SIG-M5 (cell line): ENCODE measurements around the gene KCNIP4.

Experiments used
- DNase-seq: peaks from one replicate; lab custom pipeline; 2025; lab: John Stamatoyannopoulos, UW

The KCNIP4 gene

DNA sequence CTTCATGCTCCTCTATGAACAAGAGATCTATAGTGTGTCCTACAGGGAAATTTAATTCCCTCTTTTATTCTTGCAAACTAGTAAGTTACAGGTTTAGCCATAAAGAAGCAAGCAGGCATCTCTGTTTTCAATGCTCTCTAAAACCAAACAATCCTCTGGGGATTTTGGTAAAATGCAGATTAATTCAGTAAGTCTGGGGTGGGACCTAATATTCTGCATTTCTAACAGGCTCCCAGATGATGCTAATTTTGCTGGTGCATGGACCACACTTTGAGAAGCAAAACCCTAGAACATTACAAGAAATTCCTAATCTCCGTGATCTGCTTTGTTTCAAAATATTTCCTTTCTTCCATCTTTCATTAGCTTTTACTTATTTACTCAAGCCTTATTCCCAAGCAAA lies 903.5 kb downstream of the KCNIP4 start:
- DNase-seq, result no peak

GRCh38 chr4:21041708-21042107 lies 906.9 kb downstream of the KCNIP4 start:
- no peak for DNase-seq

DNA sequence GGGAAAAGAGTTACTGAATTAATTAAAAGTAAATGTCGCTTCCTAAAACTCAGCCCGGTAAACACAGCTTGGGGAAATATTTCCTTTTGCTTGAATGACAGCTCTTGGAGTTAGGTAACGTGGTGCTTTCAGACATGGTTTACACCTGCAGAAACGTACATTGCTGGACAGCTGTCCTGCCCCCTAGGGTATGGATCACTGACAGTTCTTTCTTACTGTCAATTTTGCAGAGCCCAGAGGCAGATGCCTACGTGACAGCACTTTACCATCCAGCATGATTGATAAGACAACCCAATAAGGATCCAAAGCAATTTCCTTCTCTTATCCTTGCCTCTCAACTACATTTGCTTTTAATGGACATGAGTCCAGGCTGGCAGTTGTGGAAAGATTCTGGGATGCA lies 913.8 kb downstream of the KCNIP4 start:
- no peak for DNase-seq

GRCh38 chr4:21032089-21032645 lies 916.4 kb downstream of the KCNIP4 start:
- no peak for DNase-seq

DNA sequence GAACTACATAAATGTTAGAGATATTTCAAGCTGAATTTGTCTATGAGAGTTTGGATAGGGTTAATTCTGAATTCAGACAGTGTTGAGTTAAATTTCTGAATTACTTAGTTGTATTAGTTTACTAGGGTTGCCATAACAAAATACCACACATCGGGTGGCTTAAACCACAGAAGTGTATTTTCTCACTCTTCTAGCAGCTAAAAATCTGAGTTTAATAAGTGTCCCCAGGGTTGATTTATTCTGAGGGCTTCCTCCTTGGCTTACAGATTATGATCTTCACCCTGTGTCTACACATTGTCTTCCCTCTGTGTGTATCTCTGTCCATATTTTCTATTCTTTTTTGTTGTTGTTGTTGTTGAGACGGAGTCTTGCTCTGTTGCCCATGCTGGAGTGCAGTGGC lies 929.8 kb downstream of the KCNIP4 start:
- no peak for DNase-seq

DNA sequence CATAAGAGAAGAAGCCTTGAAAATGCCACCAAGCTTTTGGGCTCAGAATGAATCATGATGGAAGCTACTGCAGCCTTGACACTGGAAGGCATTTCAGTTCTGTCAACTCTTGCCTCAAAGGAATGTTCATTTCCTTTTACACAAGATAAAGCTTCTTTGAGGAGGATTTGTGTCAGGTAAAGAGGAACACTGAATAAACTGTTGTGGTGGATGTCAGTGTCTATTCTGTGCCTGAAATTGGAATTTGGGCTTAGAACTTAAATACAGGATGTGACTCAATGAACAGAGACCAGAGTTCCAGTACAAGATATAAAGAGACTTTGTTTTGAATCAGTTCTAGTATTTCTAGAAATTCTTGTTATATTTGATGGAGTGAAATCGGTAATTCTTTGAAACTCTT lies 935.1 kb downstream of the KCNIP4 start:
- no peak for DNase-seq

DNA sequence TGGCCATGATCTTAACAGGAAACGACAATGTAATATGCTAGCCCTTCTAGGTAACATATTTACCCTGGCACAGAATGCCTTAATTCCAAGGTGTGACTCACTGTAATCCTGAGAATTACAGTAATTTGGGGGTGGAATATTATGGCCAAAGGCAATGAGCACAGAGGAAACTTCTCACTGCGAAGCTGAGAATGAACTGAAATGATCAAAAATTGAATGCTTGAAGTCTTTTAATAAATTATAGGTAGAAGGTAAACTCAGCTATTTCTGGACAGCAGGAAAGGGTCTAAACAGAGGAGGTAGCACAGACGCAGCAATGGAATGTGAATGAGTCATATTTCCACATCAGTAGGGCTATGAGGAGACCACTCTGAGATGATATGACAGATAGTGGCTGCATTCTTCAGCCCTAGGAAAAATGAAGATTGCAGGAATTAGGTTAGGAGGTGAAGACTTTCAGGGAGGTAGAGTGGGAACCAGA lies 935.7 kb downstream of the KCNIP4 start:
- no peak for DNase-seq

DNA sequence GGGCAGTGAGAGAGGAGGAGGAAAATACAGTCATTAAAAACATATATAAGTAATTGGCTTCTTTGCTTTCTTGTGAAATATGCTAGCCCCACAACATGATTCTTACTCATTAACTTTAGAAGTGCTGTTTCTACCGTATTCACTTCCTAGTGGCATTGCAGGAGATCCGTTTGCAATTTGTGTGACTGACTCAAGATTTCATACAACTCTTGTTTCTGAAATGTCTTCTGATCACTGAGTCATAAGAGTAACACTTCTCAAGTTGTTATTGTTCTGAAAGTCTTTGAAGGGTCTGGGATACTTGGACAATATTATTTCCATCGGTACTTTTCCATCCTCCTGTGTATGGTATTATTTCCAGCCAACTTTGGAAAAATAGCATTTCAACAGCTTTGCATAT lies 937.5 kb downstream of the KCNIP4 start:
- no peak for DNase-seq

DNA sequence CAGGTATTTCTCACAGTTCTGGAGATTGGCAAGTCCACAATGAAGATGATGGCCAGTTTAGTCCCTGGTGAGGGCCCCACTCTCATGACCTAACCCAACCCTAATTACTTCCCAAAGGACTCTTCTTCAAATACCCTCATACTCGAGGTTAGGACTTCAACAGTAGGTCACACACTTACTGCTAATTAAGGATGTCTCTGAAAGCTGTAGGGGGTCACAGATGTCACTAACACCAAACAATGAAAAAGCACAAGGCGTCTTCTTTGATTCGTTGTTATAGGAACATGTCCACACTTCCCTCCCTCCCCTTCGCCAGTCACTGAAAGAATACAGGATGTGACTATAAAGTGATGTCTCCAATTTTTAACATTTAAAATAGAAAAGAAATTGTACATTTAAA lies 938.6 kb downstream of the KCNIP4 start:
- no peak for DNase-seq

DNA sequence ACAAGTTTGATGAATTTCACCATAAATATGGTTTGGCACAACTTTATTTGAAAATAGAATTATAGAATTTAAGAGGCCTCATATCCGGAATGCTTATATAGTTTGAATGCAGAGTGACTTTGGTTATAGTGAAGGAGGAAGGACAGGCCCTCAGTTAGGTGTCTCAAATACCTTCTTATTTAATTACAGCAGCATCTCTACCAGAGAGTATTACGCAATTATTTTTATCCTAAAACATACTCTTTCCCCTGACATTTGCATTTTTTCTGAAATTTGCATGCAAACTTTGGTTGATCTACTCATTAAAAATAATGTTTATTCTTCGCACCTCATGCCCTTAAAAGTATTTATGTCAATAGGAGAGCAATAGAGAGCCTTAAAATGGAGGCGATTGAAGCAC lies 942.9 kb downstream of the KCNIP4 start:
- DNase-seq, result no peak

DNA sequence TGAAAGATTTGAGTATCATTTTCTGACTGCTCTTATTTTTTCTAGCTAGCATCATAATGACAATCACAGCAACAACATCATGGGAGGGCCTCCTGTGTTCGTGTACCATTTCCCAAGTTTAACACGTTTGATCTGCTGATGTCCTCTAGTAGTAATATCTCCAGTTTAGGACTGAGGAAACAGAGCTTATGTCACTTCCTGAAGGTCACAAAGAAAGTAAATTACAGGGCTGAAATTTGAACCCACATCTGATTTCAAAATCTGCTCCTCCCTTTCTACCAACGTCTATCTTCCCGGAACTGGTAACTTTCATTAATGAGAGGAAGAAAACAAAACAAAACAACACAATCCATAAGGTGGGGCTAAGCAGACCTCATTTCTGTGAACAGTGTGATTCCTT lies 945.6 kb downstream of the KCNIP4 start:
- DNase-seq, result no peak

- DNase-seq, result no peak
Measured at GRCh38 chr4:21002286-21002685, 946.3 kb downstream of the KCNIP4 start.

DNA sequence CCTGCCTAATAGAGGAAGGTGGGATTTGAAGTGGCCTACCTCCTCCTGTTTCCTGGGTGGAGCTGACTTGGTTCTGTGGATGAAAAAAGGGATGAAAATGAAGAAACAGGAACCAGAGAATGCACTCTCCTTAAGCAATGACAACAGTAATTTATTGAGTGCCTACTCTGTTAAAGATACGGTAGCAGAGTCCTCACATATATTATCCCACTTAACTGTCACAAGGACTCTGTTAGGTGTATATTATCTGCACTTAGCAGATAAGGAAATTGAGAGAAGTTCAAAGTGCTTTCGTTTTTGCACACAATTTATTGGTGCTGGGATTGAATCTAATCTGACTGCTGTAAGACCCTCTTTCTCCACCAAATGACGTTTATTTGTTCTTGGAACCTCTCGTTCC lies 947.1 kb downstream of the KCNIP4 start:
- DNase-seq, result no peak

DNA sequence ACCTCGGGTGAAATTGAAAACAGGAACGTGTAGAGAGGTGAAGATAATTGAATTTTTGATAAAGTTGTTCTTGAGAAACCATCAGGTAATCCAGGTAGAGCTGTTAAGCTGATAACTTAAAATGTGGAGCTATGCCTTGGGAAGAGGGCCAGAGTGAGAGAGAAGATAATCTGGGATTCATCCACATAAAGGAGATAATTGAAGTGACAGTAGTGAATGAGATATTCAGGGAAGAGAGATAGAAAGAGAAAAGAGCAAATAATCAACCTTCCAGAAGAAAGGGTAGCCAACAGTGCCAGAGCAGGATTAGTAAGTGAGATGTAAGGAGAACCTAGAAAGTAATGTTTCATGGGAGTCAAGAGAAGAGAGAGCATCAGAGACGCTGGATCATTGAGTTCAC lies 950.7 kb downstream of the KCNIP4 start:
- no peak for DNase-seq

DNA sequence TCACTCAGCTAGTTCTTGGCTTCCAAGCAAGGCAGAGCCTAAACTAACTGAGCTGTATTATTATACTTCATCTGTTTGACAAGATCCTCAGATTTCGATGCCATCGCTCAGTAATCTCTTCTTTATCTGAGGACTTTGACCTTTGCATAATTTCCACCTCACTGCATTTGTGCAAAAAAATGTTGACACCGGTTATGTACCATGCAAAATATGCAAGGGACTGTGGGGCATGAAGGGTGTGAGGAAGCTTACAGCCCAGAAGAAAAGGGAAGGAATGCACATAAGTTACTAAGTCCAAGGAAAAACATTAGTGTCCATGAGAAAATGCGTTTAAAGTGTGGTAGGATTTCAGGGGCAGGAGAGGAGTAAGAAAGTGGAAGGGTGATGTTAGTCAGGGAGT lies 953.0 kb downstream of the KCNIP4 start:
- DNase-seq, result no peak

GRCh38 chr4:20995015-20995414 lies 953.6 kb downstream of the KCNIP4 start:
- no peak for DNase-seq

- no peak for DNase-seq
Measured at GRCh38 chr4:20992002-20992401, 956.6 kb downstream of the KCNIP4 start.

DNA sequence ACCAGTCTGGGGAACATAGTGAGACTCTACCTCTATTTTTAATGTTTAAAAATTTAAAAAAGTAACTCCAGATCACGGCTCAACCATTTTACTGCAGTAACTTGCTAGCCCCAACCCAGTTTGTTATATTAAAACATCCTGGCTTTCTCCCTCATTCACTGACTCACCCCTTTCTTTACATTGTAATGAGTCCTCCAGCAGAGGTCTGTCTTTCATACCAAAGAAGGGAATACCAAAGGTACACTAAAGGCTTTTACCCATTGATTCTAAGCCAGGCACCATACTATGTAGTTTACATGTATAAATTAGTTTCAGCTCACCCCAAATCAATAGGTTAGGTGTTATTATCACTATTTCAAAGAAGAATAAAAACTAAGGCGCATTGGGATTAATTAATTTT lies 961.4 kb downstream of the KCNIP4 start:
- DNase-seq, result no peak

DNA sequence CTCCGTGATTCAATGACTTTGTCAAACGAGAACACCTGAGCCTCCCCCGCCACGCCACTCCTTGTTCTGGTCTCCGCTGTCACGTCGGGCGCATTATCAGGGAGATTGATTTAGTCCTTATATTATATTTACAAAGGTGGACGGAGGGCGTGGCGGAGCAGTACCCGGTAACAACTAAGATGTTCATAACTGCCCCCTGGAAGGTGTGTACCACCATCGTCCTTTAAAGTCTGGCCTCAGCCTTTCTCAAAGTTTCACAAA lies 964.1 kb downstream of the KCNIP4 start:
- DNase-seq, result no peak

DNA sequence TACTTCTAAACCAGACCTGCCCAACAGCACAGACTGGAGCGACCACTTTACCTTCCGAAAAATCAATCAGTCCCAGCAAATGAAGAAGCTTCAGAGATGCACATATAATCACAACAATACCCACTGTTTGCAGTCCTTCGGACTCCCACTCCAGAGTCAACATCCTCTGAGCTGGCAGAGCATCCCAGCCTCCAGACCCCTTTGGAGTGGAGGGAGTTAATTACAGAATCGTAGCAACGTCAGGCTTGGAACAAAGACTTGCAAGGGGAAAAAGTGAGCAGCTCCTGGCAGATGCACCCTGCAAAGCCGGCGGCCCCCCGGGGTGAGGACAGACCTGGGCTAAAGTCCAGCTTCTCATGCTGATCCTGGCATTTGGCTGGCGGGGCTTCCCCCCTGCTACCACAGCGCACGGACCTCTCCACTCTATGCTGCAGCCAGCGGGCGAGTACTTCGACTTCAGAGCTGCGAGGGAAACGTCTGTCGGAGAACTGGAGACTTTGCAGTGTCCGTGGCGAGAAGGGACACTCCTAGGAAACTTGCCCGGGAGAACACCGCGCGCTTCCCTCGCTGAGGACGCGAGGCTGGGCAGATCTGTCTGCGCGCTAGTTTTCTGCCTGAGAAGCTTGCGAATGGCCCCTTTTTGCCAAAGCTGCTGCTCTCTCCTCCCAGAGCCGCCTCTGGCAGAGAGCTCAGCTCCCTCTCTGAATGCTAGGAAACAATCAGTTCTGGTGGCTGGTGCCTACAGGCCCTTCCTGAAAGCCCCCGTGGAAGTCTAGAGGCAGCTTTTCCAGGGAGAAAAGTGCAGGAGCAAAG lies 964.6 kb downstream of the KCNIP4 start:
- no peak for DNase-seq

- DNase-seq, result no peak
Measured at GRCh38 chr4:20982544-20982943, 966.0 kb downstream of the KCNIP4 start.

GRCh38 chr4:20960291-20960690 lies 988.3 kb downstream of the KCNIP4 start:
- DNase-seq, result no peak

DNA sequence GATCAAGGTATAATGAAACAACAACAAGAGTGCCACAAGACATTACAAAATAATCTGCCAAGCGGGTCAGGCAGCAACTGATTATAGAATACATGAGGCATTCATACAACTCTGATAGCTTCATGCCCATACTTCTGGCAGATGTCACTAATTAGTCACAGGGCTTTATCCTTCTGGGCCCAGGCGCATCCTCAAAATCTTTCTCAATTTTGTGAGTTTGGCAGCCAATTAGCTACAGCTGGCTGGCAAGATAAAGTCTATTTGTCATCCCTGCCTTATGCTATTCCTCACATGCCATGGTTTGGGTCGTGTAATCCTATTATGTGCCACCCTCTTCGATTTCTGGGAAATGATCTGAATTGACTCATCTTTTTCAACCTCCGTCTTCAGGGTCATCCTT lies 994.0 kb downstream of the KCNIP4 start:
- DNase-seq, result no peak

DNA sequence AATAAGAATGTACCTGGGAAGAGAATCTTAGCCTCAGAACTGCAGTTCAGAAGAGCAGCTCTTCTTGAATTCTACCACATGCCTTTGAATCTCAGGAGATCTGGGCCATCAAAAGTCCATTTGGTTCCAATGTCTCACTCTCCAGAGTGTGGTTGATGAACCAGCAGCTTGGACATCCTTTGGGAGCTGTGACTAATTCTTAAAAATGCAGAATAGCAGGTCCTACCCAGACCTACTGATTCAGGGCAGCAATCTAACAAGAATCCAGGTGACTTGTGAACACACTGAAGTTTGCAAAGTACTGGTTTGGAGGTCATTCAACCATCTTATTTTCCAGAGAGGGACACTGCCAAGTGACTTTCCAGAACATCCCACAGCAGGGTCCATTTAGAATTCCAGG lies 1003.6 kb downstream of the KCNIP4 start:
- DNase-seq, result no peak
